Left hindlimb (tissue), 1 donor: ENCODE results near the gene PPFIA1.
"Not testable (repeated sequence)": the region's sequence is repeated elsewhere in the genome, so short reads cannot be mapped to it uniquely, and the experiment has no call there.

Source experiments
- DNase-seq: peaks from one replicate; pipeline ENCODE4 v3.0.0-alpha.2; 2018

The PPFIA1 gene

DNA sequence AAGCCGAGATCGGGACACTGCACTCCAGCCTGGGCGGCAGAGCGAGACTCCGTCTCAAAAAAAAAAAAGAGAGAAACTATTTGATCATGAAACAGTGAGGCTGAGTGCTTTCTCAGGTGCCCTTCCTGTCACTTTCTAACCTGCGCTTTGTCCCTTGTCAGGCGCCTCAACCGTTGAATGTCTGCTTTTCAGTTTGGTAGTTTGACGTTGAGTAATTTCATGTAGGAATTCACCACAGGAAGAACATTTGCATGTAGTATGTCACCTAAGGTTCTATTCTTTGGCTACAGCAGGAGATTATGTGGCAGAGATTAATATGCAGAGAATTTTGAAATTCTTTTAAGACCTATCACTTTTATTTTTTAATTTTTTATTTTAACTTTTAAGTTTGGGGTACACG lies 57.2 kb downstream of the PPFIA1 start:
- no peak for DNase-seq

- DNase-seq = no peak
Measured at GRCh38 chr11:70328556-70328955, 58.1 kb downstream of the PPFIA1 start.

DNA sequence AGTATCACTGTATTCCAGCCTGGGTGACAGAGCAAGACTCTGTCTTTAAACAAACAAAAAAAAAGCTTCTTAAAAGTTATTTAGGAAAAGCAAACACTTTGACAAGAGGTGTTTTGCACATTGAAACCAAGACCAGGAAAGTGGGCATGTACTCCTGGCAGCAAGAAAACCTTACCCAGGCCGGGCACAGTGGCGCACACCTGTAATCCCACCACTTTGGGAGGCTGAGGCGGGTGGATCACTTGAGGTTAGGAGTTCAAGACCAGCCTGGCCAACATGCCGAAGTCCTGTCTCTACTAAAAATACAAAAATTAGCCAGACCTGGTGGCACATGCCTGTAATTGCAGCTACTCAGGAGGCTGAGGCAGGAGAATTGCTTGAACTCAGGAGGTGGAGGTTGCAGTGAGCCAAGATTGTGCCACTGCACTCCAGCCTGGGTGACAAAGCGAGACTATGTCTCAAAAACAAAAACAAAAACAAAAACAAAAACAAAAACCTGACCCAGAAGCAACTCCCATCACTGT lies 60.9 kb downstream of the PPFIA1 start:
- not testable (repeated sequence) for DNase-seq

DNA sequence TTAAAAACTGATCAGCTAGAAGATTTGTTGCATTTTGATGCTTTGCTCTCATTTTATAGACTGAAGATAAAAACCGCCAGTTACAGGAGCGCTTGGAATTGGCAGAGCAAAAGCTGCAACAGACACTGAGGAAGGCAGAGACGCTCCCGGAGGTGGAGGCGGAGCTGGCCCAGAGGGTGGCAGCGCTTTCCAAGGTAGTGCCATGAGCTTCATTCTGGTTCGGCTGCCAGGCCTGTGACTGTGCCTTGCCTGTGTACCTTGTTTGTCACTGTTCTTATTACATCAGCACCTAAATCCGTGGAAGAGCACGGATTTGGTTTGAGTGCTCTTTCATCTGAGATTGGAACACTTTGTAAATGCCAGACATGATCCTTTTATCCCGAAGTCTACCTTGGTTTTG lies 61.4 kb downstream of the PPFIA1 start:
- no peak for DNase-seq

GRCh38 chr11:70332567-70332966 lies 62.1 kb downstream of the PPFIA1 start:
- DNase-seq = no peak

DNA sequence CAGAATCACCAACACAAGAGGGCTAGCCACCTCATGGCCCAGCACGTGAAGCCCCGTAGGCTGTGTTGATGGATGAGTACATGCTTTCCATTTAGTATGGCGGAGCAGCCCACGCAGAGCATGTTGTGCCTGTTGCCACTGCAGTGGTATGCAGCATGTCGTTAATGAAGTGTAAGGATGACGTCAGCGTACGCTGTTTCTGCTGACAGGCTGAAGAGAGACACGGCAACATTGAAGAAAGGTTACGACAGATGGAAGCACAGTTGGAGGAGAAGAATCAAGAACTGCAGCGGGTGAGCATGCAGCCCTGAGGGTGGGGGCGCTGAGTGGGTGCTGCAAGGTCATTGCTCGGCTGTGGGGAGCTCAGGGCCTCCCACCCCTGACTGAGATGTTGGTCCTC lies 62.8 kb downstream of the PPFIA1 start:
- DNase-seq = no peak

DNA sequence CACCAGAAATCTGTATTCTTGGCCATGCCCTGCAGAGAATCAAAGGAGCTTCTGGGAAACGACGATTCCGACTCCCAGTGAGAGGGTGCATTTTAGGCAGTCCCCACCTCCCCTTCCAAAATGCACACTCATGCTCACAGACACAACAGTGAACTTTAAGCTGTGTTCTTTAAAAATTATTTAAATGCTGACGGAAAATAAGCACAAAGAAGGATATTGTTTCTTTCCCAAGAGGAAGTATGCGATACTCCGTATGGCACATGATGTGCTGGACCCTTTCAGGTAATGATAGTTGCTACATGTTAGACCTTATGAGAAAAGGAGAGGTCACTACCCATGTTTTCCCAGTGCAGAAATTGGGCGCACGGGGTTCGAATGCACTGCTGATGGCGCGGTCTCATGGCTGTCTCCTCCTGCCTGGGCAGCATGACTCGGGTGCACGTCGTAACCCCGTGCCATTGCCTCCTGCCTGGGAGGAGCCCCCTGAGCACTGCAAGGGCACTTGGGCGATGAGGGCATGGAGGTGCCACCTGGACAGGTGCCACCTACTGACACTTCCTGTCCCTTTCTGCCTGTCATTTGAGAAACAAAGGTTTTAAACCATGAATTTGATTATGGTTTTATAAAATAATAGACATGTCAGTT lies 64.0 kb downstream of the PPFIA1 start:
- DNase-seq = no peak

- no peak for DNase-seq
Measured at GRCh38 chr11:70335511-70335910, 65.0 kb downstream of the PPFIA1 start.

GRCh38 chr11:70338594-70338993 lies 68.1 kb downstream of the PPFIA1 start:
- DNase-seq = no peak

- no peak for DNase-seq
Measured at GRCh38 chr11:70339066-70339465, 68.6 kb downstream of the PPFIA1 start.

DNA sequence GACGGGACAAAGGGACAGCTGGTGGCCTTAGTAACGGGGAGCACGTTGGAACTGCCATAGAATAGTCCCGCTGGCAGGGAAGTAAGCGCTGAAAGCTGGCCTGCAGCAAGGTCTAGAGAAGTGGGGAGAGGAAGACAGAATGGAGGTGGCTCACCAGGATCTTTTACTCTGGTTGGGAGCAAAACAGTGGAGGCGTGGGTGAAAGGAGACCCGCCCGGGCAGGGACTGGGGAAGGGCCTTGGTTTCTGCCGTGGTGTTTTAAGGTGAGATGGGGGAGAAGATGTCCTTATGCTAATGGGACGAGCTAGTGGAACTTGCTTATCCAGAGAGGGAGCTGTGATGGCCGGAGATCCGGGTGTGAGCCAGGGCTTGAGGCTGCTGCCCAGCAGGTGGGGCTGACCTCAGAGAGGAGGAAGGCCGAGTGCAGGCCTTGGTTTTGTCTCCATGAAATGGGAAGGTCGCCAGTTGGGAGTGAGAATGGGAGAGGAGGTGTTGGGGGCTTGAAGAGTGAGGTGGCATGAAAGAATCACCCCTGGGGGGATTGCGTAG lies 71.5 kb downstream of the PPFIA1 start:
- no peak for DNase-seq

DNA sequence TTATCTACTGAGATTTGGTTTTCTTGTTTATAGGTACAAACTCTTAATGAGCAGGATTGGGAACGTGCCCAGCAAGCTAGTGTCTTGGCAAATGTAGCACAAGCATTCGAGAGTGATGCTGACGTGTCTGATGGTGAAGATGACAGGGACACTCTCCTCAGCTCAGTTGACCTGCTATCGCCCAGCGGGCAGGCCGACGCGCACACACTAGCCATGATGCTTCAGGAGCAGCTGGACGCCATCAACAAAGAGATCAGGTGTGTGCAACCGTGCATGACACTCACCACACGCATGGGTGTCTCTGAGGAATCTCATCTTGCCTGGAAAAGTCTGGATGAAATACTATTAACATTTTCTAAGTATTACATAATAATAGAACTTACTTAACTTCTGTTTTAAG lies 73.1 kb downstream of the PPFIA1 start:
- DNase-seq = no peak

GRCh38 chr11:70348191-70348590 lies 77.7 kb downstream of the PPFIA1 start:
- no peak for DNase-seq

DNA sequence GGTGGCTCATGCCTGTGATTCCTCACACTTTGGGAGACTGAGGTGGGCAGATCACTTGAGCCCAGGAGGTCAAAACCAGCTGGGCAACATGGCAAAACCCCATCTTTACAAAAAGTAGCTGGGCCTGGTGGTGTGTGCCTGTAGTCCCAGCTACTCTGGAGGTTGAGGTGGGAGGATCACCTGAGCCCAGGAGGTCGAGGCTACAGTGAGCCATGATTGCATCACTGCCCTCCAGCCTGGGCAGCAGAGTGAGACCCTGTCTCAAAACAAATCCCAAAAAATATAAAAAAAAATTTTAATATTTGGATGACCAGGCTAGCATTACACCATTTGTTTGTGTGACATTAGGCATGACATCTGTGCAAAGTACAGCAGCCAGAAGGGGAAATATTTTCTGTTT lies 78.1 kb downstream of the PPFIA1 start:
- no peak for DNase-seq

- DNase-seq = no peak
Measured at GRCh38 chr11:70351646-70352045, 81.2 kb downstream of the PPFIA1 start.

DNA sequence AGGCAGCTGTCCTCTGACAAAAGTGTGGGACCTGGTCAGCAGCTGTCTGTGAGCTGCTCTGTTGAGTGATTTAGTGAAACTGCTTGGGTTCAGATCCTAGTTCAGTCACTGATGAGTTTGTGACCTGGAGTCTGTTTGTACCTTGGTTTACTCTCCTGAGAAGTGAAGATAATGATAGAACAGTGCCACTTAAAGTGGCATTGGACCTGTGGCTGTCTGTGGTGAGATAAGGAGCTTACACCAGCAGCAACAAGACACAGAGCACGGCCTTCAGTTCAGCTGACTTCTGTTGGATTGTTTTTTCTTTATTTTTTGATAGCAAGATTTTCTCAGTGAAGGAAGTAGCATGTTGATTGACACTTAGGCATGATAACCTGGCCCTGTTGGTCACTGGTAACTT lies 81.6 kb downstream of the PPFIA1 start:
- no peak for DNase-seq

GRCh38 chr11:70352601-70353000 lies 82.1 kb downstream of the PPFIA1 start:
- no peak for DNase-seq

DNA sequence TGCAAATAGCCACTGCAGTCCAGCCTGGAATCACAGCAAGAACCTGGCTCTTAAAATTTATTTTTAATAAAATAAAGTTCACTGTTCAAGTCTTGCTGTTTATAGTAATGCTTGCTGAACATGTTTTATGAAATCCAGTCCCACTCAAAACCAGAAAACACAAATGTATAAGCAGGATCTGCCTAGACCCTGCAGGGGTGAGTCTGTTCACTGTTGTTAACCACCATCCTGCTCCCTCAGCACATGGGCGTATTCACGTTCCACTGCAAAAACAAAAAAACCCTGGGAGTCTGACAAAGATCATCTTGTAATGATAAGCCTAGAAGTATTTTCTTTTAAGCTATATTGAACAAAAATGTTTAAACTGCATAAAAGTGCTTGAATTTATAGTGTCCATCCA lies 82.8 kb downstream of the PPFIA1 start:
- no peak for DNase-seq

- no peak for DNase-seq
Measured at GRCh38 chr11:70353900-70354568, 83.5 kb downstream of the PPFIA1 start.

GRCh38 chr11:70354629-70355028 lies 84.1 kb downstream of the PPFIA1 start:
- no peak for DNase-seq

- no peak for DNase-seq
Measured at GRCh38 chr11:70358753-70359152, 88.3 kb downstream of the PPFIA1 start.

- no peak for DNase-seq
Measured at GRCh38 chr11:70359451-70360205, 89.1 kb downstream of the PPFIA1 start.

DNA sequence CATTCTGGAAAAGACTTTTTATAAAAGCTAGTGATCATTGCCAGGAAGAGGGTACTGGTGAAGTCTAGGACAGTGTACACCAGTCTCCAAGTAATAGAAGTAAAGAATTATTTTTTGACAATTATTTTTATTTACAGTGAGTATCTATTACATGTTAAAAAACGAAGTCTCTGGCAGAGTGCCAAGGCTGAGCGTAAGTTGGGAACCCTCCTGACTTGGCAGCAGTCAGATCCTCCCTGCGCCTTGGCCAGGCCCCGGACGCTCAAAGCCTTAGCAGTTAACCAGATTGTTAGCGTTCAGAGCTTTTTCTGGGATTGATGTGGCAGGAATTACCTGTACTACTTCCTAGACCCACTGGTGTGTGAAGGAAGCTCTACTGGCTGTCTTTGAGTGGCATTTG lies 89.7 kb downstream of the PPFIA1 start:
- no peak for DNase-seq

DNA sequence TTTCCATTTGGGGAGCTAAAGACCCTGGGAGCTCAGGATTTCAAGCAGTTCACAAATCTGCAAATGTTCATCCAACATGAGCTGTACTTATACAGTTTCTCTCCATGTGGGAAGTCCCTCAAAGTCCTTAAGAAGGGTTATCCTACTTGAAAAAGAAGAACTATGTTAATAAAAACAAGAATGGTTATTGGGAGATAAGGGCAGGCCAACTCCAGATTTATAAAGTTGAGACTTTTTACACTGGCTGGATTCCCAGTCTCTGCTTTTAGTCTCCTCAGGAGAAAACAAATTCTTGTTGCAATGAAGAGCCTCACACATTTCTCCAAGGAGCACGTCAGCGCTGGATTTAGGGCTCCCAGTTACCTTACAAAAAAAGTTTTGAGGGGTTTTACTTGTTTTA lies 93.7 kb downstream of the PPFIA1 start:
- DNase-seq = no peak
